ENCODE results near the gene WNT3.

DNA sequence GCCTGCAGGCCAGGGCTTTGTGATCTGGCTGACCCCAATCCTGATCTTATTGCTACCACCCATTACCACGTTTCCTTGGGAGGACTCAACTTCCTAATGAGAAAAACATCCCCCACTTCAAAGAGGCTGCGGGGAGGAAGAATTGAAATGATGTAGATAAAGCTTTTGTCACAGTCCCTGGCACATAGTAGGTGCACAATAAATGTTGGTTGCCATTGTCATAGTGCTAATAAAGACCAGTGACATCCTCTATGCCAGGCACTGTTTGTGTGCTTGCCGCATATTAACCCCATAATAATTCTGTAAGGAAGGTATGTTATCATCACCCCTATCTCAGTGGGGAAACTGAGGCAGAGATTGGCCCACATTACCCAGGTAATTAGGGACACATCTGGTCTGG is 22.4 kb downstream of the WNT3 start:
- TF ChIP-seq, protein P1, sequence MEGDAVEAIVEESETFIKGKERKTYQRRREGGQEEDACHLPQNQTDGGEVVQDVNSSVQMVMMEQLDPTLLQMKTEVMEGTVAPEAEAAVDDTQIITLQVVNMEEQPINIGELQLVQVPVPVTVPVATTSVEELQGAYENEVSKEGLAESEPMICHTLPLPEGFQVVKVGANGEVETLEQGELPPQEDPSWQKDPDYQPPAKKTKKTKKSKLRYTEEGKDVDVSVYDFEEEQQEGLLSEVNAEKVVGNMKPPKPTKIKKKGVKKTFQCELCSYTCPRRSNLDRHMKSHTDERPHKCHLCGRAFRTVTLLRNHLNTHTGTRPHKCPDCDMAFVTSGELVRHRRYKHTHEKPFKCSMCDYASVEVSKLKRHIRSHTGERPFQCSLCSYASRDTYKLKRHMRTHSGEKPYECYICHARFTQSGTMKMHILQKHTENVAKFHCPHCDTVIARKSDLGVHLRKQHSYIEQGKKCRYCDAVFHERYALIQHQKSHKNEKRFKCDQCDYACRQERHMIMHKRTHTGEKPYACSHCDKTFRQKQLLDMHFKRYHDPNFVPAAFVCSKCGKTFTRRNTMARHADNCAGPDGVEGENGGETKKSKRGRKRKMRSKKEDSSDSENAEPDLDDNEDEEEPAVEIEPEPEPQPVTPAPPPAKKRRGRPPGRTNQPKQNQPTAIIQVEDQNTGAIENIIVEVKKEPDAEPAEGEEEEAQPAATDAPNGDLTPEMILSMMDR (conservative IDR thresholded peaks at IDR 0.05; ENCODE audit: low read depth in 2 of 2) = no peak
- TF ChIP-seq, protein P2, sequence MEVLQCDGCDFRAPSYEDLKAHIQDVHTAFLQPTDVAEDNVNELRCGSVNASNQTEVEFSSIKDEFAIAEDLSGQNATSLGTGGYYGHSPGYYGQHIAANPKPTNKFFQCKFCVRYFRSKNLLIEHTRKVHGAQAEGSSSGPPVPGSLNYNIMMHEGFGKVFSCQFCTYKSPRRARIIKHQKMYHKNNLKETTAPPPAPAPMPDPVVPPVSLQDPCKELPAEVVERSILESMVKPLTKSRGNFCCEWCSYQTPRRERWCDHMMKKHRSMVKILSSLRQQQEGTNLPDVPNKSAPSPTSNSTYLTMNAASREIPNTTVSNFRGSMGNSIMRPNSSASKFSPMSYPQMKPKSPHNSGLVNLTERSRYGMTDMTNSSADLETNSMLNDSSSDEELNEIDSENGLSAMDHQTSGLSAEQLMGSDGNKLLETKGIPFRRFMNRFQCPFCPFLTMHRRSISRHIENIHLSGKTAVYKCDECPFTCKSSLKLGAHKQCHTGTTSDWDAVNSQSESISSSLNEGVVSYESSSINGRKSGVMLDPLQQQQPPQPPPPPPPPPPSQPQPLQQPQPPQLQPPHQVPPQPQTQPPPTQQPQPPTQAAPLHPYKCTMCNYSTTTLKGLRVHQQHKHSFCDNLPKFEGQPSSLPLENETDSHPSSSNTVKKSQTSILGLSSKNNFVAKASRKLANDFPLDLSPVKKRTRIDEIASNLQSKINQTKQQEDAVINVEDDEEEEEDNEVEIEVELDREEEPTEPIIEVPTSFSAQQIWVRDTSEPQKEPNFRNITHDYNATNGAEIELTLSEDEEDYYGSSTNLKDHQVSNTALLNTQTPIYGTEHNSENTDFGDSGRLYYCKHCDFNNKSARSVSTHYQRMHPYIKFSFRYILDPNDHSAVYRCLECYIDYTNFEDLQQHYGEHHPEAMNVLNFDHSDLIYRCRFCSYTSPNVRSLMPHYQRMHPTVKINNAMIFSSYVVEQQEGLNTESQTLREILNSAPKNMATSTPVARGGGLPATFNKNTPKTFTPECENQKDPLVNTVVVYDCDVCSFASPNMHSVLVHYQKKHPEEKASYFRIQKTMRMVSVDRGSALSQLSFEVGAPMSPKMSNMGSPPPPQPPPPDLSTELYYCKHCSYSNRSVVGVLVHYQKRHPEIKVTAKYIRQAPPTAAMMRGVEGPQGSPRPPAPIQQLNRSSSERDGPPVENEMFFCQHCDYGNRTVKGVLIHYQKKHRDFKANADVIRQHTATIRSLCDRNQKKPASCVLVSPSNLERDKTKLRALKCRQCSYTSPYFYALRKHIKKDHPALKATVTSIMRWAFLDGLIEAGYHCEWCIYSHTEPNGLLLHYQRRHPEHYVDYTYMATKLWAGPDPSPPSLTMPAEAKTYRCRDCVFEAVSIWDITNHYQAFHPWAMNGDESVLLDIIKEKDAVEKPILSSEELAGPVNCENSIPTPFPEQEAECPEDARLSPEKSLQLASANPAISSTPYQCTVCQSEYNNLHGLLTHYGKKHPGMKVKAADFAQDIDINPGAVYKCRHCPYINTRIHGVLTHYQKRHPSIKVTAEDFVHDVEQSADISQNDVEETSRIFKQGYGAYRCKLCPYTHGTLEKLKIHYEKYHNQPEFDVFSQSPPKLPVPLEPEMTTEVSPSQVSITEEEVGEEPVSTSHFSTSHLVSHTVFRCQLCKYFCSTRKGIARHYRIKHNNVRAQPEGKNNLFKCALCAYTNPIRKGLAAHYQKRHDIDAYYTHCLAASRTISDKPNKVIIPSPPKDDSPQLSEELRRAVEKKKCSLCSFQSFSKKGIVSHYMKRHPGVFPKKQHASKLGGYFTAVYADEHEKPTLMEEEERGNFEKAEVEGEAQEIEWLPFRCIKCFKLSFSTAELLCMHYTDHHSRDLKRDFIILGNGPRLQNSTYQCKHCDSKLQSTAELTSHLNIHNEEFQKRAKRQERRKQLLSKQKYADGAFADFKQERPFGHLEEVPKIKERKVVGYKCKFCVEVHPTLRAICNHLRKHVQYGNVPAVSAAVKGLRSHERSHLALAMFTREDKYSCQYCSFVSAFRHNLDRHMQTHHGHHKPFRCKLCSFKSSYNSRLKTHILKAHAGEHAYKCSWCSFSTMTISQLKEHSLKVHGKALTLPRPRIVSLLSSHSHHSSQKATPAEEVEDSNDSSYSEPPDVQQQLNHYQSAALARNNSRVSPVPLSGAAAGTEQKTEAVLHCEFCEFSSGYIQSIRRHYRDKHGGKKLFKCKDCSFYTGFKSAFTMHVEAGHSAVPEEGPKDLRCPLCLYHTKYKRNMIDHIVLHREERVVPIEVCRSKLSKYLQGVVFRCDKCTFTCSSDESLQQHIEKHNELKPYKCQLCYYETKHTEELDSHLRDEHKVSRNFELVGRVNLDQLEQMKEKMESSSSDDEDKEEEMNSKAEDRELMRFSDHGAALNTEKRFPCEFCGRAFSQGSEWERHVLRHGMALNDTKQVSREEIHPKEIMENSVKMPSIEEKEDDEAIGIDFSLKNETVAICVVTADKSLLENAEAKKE (CRISPR knock-in tag; IDR thresholded peaks at IDR 0.05) = no peak
- TF ChIP-seq JUNB (IDR thresholded peaks at IDR 0.05; ENCODE audit: unreplicated experiment) = no peak
- TF ChIP-seq ZNF331 (CRISPR knock-in tag; IDR thresholded peaks at IDR 0.05; ENCODE audit: low read depth) = no peak
- TF ChIP-seq POLR2AphosphoS5 (IDR thresholded peaks at IDR 0.05; ENCODE audit: low read depth) = no peak
- TF ChIP-seq EZH2 (IDR thresholded peaks at IDR 0.05; ENCODE audit: low read depth, unreplicated experiment) = no peak
- TF ChIP-seq REST (IDR thresholded peaks at IDR 0.05; ENCODE audit: unreplicated experiment) = no peak
- TF ChIP-seq EZH2phosphoT487 (IDR thresholded peaks at IDR 0.05; ENCODE audit: unreplicated experiment) = no peak
- TF ChIP-seq, protein P3, sequence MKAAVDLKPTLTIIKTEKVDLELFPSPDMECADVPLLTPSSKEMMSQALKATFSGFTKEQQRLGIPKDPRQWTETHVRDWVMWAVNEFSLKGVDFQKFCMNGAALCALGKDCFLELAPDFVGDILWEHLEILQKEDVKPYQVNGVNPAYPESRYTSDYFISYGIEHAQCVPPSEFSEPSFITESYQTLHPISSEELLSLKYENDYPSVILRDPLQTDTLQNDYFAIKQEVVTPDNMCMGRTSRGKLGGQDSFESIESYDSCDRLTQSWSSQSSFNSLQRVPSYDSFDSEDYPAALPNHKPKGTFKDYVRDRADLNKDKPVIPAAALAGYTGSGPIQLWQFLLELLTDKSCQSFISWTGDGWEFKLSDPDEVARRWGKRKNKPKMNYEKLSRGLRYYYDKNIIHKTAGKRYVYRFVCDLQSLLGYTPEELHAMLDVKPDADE (IDR thresholded peaks at IDR 0.05) = no peak
- no peak for TF ChIP-seq ZNF114 (CRISPR knock-in tag; IDR thresholded peaks at IDR 0.05)
- no peak for TF ChIP-seq STAT1 (IDR thresholded peaks at IDR 0.05; ENCODE audit: unreplicated experiment)
- no peak for TF ChIP-seq CREB1 (CRISPR knock-in tag; IDR thresholded peaks at IDR 0.05; ENCODE audit: low read depth)
